NCI-H345 treated with DMSO at 0.1 percent for 48 hours (cell line): ENCODE measurements around the gene GFRA1.

Experiments
- DNase-seq: peaks from one replicate; lab custom pipeline; 2025; ENCODE audit not compliant: unreplicated experiment; lab: John Stamatoyannopoulos, UW

The GFRA1 gene

GRCh38 chr10:116271593-116272439 is 1.2 kb downstream of the GFRA1 start:
- DNase-seq: no peak

- DNase-seq: no peak
These were observed 2.0 kb downstream of the GFRA1 start for GRCh38 chr10:116270771-116271592.

- no peak for DNase-seq
These were observed 2.8 kb downstream of the GFRA1 start for GRCh38 chr10:116270126-116270770.

GRCh38 chr10:116269619-116270018 is 3.4 kb downstream of the GFRA1 start:
- no peak for DNase-seq

- DNase-seq: no peak
These were observed 4.0 kb downstream of the GFRA1 start for GRCh38 chr10:116268976-116269375.

GRCh38 chr10:116265686-116266085 is 7.3 kb downstream of the GFRA1 start:
- no peak for DNase-seq

GRCh38 chr10:116263870-116264655 is 8.9 kb downstream of the GFRA1 start:
- DNase-seq: no peak

GRCh38 chr10:116262678-116263077 is 10.3 kb downstream of the GFRA1 start:
- DNase-seq: no peak

GRCh38 chr10:116260599-116260998 is 12.4 kb downstream of the GFRA1 start:
- no peak for DNase-seq

- no peak for DNase-seq
These were observed 13.4 kb downstream of the GFRA1 start for GRCh38 chr10:116259638-116260037.

GRCh38 chr10:116257785-116258184 is 15.2 kb downstream of the GFRA1 start:
- DNase-seq: no peak

GRCh38 chr10:116256752-116257259 is 16.2 kb downstream of the GFRA1 start:
- DNase-seq: no peak

GRCh38 chr10:116255886-116256751 is 16.9 kb downstream of the GFRA1 start:
- no peak for DNase-seq

- no peak for DNase-seq
These were observed 18.4 kb downstream of the GFRA1 start for GRCh38 chr10:116254422-116255155.

GRCh38 chr10:116253716-116254115 is 19.3 kb downstream of the GFRA1 start:
- no peak for DNase-seq

- no peak for DNase-seq
These were observed 21.2 kb downstream of the GFRA1 start for GRCh38 chr10:116251602-116252395.

GRCh38 chr10:116247691-116248090 is 25.3 kb downstream of the GFRA1 start:
- DNase-seq: no peak

GRCh38 chr10:116246263-116246662 is 26.7 kb downstream of the GFRA1 start:
- no peak for DNase-seq
